Activated naive CD4-positive, alpha-beta T cell (primary cell): ENCODE data around the gene MTG1.
"Not testable (repeated sequence)": the region's sequence is repeated elsewhere in the genome, so short reads cannot be mapped to it uniquely, and the experiment has no call there.

ENCODE experiments used
- DNase-seq, 4 experiments: peaks; one replicate each; lab custom pipeline; 2025; lab: John Stamatoyannopoulos, UW

Gene MTG1

DNA sequence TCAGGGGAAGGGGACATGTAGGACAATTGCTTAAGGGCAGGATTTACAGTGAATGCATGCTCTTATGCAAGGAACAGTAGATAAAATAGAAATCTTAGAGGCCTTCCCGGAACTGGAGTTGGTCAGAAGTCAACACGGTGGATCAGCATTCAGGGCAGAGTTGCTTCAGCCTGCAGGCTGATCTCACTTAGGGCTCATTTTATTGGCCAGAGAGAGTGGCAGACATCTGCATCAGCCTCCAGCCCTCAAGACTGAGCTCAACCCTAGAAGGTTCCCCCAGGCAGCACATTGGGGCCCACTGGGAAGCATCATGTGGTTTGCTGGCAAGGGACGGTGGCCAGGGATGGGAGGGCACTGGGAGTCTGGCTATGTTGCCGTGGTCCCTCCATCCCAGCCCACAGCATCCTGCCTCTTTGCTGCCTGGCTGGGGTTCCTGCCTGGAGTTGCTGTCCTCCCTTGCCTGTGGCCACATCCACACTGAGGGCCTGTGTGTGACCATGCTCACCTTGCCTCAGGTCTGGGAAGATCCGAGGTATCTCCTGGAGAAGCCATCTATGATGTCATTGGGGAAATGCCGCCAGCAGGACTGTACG is 72.8 kb downstream of the MTG1 start:
- DNase-seq, result no peak

DNA sequence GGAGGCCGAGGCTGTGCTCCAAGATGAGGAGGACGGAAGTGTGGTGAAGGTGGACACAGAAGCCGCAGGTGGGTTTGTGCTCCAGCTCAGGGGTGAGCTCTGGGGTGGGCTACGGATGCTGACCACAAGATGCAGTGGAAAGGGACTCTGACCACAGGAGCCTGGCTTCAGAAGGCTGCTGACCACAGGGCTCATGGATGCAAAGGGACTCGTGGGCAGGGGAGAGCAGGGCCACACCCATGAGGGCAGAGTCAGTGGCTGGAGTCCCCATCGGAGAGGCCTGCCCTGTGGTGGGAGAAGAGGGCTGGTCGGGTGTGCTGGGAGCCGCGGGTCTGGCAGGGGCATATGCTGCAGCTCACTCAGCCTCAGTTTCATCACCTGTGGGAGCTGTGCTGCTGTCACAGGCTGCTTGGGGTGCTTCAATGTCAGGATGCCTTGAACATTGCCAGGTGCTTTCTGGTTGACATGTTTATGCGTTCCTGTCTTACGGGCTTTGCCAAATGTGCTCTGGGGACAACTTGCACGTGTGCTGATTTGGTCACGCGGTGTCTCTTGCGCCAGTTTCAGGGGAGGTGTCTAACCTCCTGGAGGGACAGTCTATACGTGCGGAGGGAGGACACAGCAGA is 73.4 kb downstream of the MTG1 start:
- DNase-seq, result no peak

DNA sequence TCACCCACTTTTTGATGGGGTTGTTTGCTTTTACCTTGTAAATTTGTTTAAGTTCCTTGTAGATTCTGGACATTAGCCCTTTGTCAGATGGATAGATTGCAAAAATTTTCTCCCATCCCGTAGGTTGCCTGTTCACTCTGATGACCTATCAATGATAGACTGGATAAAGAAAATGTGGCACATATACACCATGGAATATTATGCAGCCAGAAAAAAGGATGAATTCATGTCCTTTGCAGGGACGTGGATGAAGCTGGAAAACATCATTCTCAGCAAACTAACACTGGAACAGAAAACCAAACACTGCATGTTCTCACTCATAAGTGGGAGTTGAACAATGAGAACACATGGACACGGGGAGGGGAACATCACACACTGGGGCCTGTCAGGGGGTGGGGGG is 75.2 kb downstream of the MTG1 start:
- DNase-seq, result not testable (repeated sequence)

DNA sequence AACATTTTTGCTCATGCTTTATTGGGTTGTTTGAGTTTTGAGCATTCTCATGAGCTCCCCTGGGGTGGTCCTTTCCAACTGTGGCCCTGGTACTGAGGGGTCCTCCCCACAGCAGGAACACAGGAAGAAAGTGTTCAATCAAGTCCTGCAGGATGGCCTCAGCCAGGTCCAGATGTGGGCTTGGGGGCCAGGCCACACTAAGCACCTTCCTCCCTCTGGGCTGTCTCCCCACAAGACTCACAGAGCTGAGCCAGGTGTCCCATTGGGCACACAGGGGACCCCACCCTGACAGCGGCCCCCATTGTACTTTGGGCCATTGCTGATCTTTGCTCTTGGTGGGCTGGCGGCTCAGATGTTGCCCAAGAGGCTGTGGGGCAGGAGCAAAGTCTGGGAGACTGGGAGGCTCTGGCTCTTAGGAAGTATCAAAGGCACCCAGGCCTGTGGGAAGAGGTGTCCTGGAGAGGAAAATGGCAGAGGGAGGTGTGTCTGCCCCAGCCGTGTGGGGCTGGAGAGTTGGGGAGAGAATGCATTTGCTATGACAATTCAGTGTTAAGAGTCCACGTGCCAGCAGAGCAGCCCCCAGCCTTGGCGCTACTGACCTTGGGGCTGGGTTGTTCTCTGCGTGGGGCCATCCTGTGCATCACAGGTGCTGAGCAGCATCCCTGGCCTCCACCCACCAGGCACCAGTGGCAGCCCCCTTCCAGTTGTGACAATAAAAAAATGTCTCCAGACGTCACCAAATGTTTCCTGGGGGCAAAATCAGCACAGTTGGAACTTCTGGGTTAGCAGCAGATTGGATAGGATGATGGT is 77.5 kb downstream of the MTG1 start:
- no peak for DNase-seq
